ENCODE measurements around the gene KRT73. TPM values are rescaled to one million over a fixed set of nuclear protein-coding genes. Genes with fewer than 3 reads are reported as not detected.

Gene KRT73
- total RNA-seq, 1 experiment from 2014 or later: not detected

GRCh38 chr12:52606581-52607218 is 11.7 kb downstream of the KRT73 start:
- Mint-ChIP-seq H3K4me1 (ENCODE audit: insufficient read depth, unreplicated experiment) (no peaks in the 10 kb centered on the region), H3K9me3 (ENCODE audit: unreplicated experiment) (no peaks in the 10 kb centered on the region)
- BruUV-seq (replicated peaks): no TSS peak

GRCh38 chr12:52606096-52606495 is 12.3 kb downstream of the KRT73 start:
- CTCF ChIA-PET: interaction anchor here (0.6 to 0.9 kb wide), 3 partner anchors 16 to 279 kb away, joined by 3 to 6 read pairs (median 4); no protein-coding TSS in a partner anchor
- H3K4me3 Mint-ChIP-seq (ENCODE audit: unreplicated experiment): no peak overlapping the region
- H3K27me3 Mint-ChIP-seq (ENCODE audit: insufficient read depth, unreplicated experiment): peaks cover 53% of the 10 kb centered on the region
- no peaks in the 10 kb centered on the region for H3K9me3 Mint-ChIP-seq (ENCODE audit: unreplicated experiment)
- H3K36me3 Mint-ChIP-seq (ENCODE audit: insufficient read depth, unreplicated experiment): no peaks in the 10 kb centered on the region
- TF ChIP-seq CTCF (IDR thresholded peaks at IDR 0.05; ENCODE audit: unreplicated experiment): no peak
- no TSS peak for BruUV-seq (replicated peaks)
- POLR2A ChIA-PET: no interaction called here
- intact Hi-C loops (cut with micrococcal nuclease): no loop called here
- DNase-seq (ENCODE audit: unreplicated experiment): no peak
- no peaks in the 10 kb centered on the region for H3K4me1 Mint-ChIP-seq (ENCODE audit: insufficient read depth, unreplicated experiment)
- no peak overlapping the region for H3K27ac Mint-ChIP-seq (ENCODE audit: low read depth, unreplicated experiment)

More at GRCh38 chr12:52606581-52607218, 11.7 kb downstream of the KRT73 start:
- TF ChIP-seq CTCF (IDR thresholded peaks at IDR 0.05; ENCODE audit: unreplicated experiment): no peak
- no peak overlapping the region for H3K4me3 Mint-ChIP-seq (ENCODE audit: unreplicated experiment)
- CTCF ChIA-PET: interaction anchor here (0.7 to 0.9 kb wide), 2 partner anchors 165 to 278 kb away, joined by 4 to 6 read pairs; no protein-coding TSS in a partner anchor
- DNase-seq (ENCODE audit: unreplicated experiment): no peak
- intact Hi-C loops (cut with micrococcal nuclease): no loop called here
- POLR2A ChIA-PET: no interaction called here
- H3K27ac Mint-ChIP-seq (ENCODE audit: low read depth, unreplicated experiment): no peak overlapping the region
- H3K27me3 Mint-ChIP-seq (ENCODE audit: insufficient read depth, unreplicated experiment): peaks cover 59% of the 10 kb centered on the region
- no peaks in the 10 kb centered on the region for H3K36me3 Mint-ChIP-seq (ENCODE audit: insufficient read depth, unreplicated experiment)

- intact Hi-C loops (cut with micrococcal nuclease): no loop called here
- ChIA-PET POLR2A (no interaction called here), CTCF (interaction anchor here (0.6 to 0.7 kb wide), 2 partner anchors 15 to 375 kb away, joined by 3 to 4 read pairs; no protein-coding TSS in a partner anchor)
- no peak for TF ChIP-seq CTCF (IDR thresholded peaks at IDR 0.05; ENCODE audit: unreplicated experiment)
- no peaks in the 10 kb centered on the region for H3K4me1 Mint-ChIP-seq (ENCODE audit: insufficient read depth, unreplicated experiment)
- no peaks in the 10 kb centered on the region for H3K36me3 Mint-ChIP-seq (ENCODE audit: insufficient read depth, unreplicated experiment)
- H3K4me3 Mint-ChIP-seq (ENCODE audit: unreplicated experiment): no peak overlapping the region
- no TSS peak for BruUV-seq (replicated peaks)
- peaks cover 49% of the 10 kb centered on the region for H3K27me3 Mint-ChIP-seq (ENCODE audit: insufficient read depth, unreplicated experiment)
- H3K9me3 Mint-ChIP-seq (ENCODE audit: unreplicated experiment): no peaks in the 10 kb centered on the region
- no peak for DNase-seq (ENCODE audit: unreplicated experiment)
- no peak overlapping the region for H3K27ac Mint-ChIP-seq (ENCODE audit: low read depth, unreplicated experiment)
Measured at GRCh38 chr12:52605542-52605941, 12.8 kb downstream of the KRT73 start.

GRCh38 chr12:52604859-52605258 is 13.5 kb downstream of the KRT73 start:
- H3K36me3 Mint-ChIP-seq (ENCODE audit: insufficient read depth, unreplicated experiment): no peaks in the 10 kb centered on the region
- intact Hi-C loops (cut with micrococcal nuclease): no loop called here
- no peak overlapping the region for H3K27ac Mint-ChIP-seq (ENCODE audit: low read depth, unreplicated experiment)
- no peak for DNase-seq (ENCODE audit: unreplicated experiment)
- ChIA-PET POLR2A (no interaction called here), CTCF (interaction anchor here (0.7 kb wide), 1 partner anchor 376 kb away, joined by 4 read pairs; no protein-coding TSS in a partner anchor)
- peaks cover 6% of the 10 kb centered on the region for H3K9me3 Mint-ChIP-seq (ENCODE audit: unreplicated experiment)
- H3K4me3 Mint-ChIP-seq (ENCODE audit: unreplicated experiment): no peak overlapping the region
- H3K4me1 Mint-ChIP-seq (ENCODE audit: insufficient read depth, unreplicated experiment): no peaks in the 10 kb centered on the region
- peaks cover 49% of the 10 kb centered on the region for H3K27me3 Mint-ChIP-seq (ENCODE audit: insufficient read depth, unreplicated experiment)
- no peak for TF ChIP-seq CTCF (IDR thresholded peaks at IDR 0.05; ENCODE audit: unreplicated experiment)
- no TSS peak for BruUV-seq (replicated peaks)
